Spleen (tissue), 7 donors: ENCODE measurements around the gene WBP1L.

ENCODE experiments used
- CTCF ChIP-seq, 11 experiments: fragments of 200-600 bp in 7 of 11; fragments of 450-650 bp in 4 of 11; sonication (generic) in 4 of 11; IDR thresholded peaks in 8 of 11; conservative IDR thresholded peaks in 3 of 11; 1 replicate in 7 of 11; 2 replicates in 4 of 11; pipeline versions ENCODE4 v1.4.0 to v1.8.0; 2016 to 2021; ENCODE audit warnings: antibody characterized with exemption in 11 of 11, inconsistent platforms in 4 of 11, mild to moderate bottlenecking in 1 of 11
- POLR2A ChIP-seq, 3 donors: fragments of 450-650 bp; IDR thresholded peaks; one replicate each; pipeline ENCODE4 v1.5.1; 2017; ENCODE audit warnings: antibody characterized with exemption in 3 of 3, mild to moderate bottlenecking in 1 of 3
- POLR2AphosphoS5 ChIP-seq, 3 donors: sonication (generic); formaldehyde crosslinking; IDR thresholded peaks; one replicate each; pipeline ENCODE4 v1.5.1; 2017; ENCODE audit warnings: antibody characterized with exemption in 3 of 3
- donor health status: DM: no; HTN: no; CAD: no; lungs with moderate emphysema.
- donor health status: DM: no; HTN: no; CAD: no.
- donor health status: DM: no; HTN: no; CAD: no.

GRCh38 chr10:102729029-102730026 is 14.4 kb upstream of the WBP1L start:
- TF ChIP-seq POLR2A (IDR thresholded peaks at IDR 0.05) (no peak), CTCF (IDR thresholded peaks at IDR 0.05 in 8 of 11, conservative IDR thresholded peaks at IDR 0.05 in 3 of 11) (peak; percentile 76 to 97 (median 88)), POLR2AphosphoS5 (IDR thresholded peaks at IDR 0.05) (peak; percentile 59 to 67 (median 62))
